Measurements from ENCODE around the gene RGS1. TPM values are rescaled to one million over a fixed set of nuclear protein-coding genes. Genes with fewer than 3 reads are reported as not detected.

RGS1 gene
- total RNA-seq, 1 experiment from 2014 or later, result not detected

- TF ChIP-seq ZBTB33 (IDR thresholded peaks at IDR 0.05; ENCODE audit: extremely low read depth, insufficient replicate concordance, low read length), result no peak
- no peak for TF ChIP-seq ZNF274 (IDR thresholded peaks at IDR 0.05; ENCODE audit: low read depth, low read length)
- TF ChIP-seq CTCF (IDR thresholded peaks at IDR 0.05 in 2 of 3, conservative IDR thresholded peaks at IDR 0.05 in 1 of 3; ENCODE audit: borderline replicate concordance in 1 of 3, insufficient read depth in 1 of 3, low read depth in 2 of 3, low read length in 2 of 3), result no peak
- TF ChIP-seq SIN3A (IDR thresholded peaks at IDR 0.05; ENCODE audit: low read depth), result no peak
- no peak for TF ChIP-seq SP1 (IDR thresholded peaks at IDR 0.05; ENCODE audit: low read depth)
Measured at GRCh38 chr1:192529031-192529755, 46.4 kb upstream of the RGS1 start (continued).

GRCh38 chr1:192529811-192530210, 45.8 kb upstream of the RGS1 start:
- Histone ChIP-seq H3K4me3 (replicated peaks in 1 of 2; ENCODE audit: low read depth in 1 of 2, low read length in 2 of 2) (no peak overlapping the region), H3K9me3 (ENCODE audit: control insufficient read depth in 1 of 2, insufficient read depth in 1 of 2, low read depth in 1 of 2, low read length in 2 of 2) (no peaks in the 10 kb centered on the region), H3K27me3 (ENCODE audit: insufficient read depth, low read length) (no peaks in the 10 kb centered on the region), H3K9me2 (ENCODE audit: insufficient read depth) (no peaks in the 10 kb centered on the region; the same call in 1 of the 2 replicates), H3K4me2 (ENCODE audit: low read length) (peak overlapping the region; percentile 52; the same call in 1 of the 2 replicates), H3K4me1 (ENCODE audit: control insufficient read depth in 1 of 2, insufficient read depth in 2 of 2, low read length in 2 of 2) (peaks cover 9 to 21% of the 10 kb centered on the region in 2 experiments), H2AFZ (ENCODE audit: low read depth, low read length, poor library complexity, severe bottlenecking) (peak overlapping the region; percentile 59), H4K20me1 (ENCODE audit: insufficient read depth) (no peaks in the 10 kb centered on the region), H3K79me2 (ENCODE audit: insufficient read depth, low read length) (no peaks in the 10 kb centered on the region), H3K9ac (ENCODE audit: low read length) (no peak overlapping the region), H3K36me3 (ENCODE audit: control insufficient read depth in 1 of 2, insufficient read depth in 2 of 2, low read length in 2 of 2) (no peaks in the 10 kb centered on the region), H3K27ac (ENCODE audit: low read depth, low read length) (no peak overlapping the region)
- no peak for TF ChIP-seq SRF (IDR thresholded peaks at IDR 0.05; ENCODE audit: low read depth)
- no peak for TF ChIP-seq YY1 (IDR thresholded peaks at IDR 0.05; ENCODE audit: extremely low read depth, insufficient replicate concordance, low read depth, low read length)
- TF ChIP-seq JUND (IDR thresholded peaks at IDR 0.05), result no peak
- TF ChIP-seq SIN3A (IDR thresholded peaks at IDR 0.05; ENCODE audit: low read depth), result no peak
- no peak for TF ChIP-seq CEBPB (IDR thresholded peaks at IDR 0.05; ENCODE audit: low read depth)
- no peak for TF ChIP-seq SP1 (IDR thresholded peaks at IDR 0.05; ENCODE audit: low read depth)
- TF ChIP-seq TCF7L2 (IDR thresholded peaks at IDR 0.05; ENCODE audit: borderline replicate concordance, extremely low read depth, insufficient read depth, insufficient read length), result no peak
- no peak for TF ChIP-seq ZBTB33 (IDR thresholded peaks at IDR 0.05; ENCODE audit: extremely low read depth, insufficient replicate concordance, low read length)
- TF ChIP-seq ATF3 (IDR thresholded peaks at IDR 0.05), result no peak
- no peak for TF ChIP-seq EZH2phosphoT487 (IDR thresholded peaks at IDR 0.05; ENCODE audit: borderline replicate concordance)
- TF ChIP-seq EZH2 (IDR thresholded peaks at IDR 0.05), result no peak
- TF ChIP-seq CBX3 (IDR thresholded peaks at IDR 0.05; ENCODE audit: low read depth), result no peak
- no TSS peak for BruUV-seq (replicated peaks)
- RAD21 ChIA-PET (ENCODE audit: low non-redundant PET in 1 of 2, low total read pairs in 2 of 2, uncharacterized antibody in 2 of 2, unreplicated experiment in 2 of 2), result no interaction called here
- POLR2A ChIA-PET, result no interaction called here
- CTCF ChIA-PET, result no interaction called here
- no peak for ATAC-seq
- intact Hi-C loops (cut with micrococcal nuclease), result no loop called here
- no peak for DNase-seq (ENCODE audit: low read depth, low spot score)

All from HCT116 (cell line).